OCI-M1 (cell line): ENCODE results near the gene RAB25.
"Not testable (repeated sequence)": the region's sequence is repeated elsewhere in the genome, so short reads cannot be mapped to it uniquely, and the experiment has no call there.

Source experiments
- DNase-seq: peaks from one replicate; lab custom pipeline; 2025; lab: John Stamatoyannopoulos, UW

Gene RAB25

GRCh38 chr1:156102633-156103511 is 41.9 kb downstream of the RAB25 start:
- no peak for DNase-seq

- no peak for DNase-seq
Measured at GRCh38 chr1:156103521-156103947, 42.6 kb downstream of the RAB25 start.

- DNase-seq, result no peak
Measured at GRCh38 chr1:156104065-156104810, 43.3 kb downstream of the RAB25 start.

- no peak for DNase-seq
Measured at GRCh38 chr1:156104861-156105832, 44.2 kb downstream of the RAB25 start.

- peak; percentile 63 for DNase-seq
Measured at GRCh38 chr1:156106624-156107488, 45.9 kb downstream of the RAB25 start.

GRCh38 chr1:156108057-156108456 is 47.1 kb downstream of the RAB25 start:
- DNase-seq, result no peak

- no peak for DNase-seq
Measured at GRCh38 chr1:156108664-156109241, 47.8 kb downstream of the RAB25 start.

- no peak for DNase-seq
Measured at GRCh38 chr1:156110252-156110651, 49.3 kb downstream of the RAB25 start.

GRCh38 chr1:156111355-156111962 is 50.5 kb downstream of the RAB25 start:
- no peak for DNase-seq

GRCh38 chr1:156112276-156113137 is 51.5 kb downstream of the RAB25 start:
- no peak for DNase-seq

GRCh38 chr1:156113282-156113950 is 52.5 kb downstream of the RAB25 start:
- no peak for DNase-seq

GRCh38 chr1:156114101-156114918 is 53.4 kb downstream of the RAB25 start, which contains the start of gene LMNA:
Gene LMNA (plus strand): TSS chr1:156114711. CDS start chr1:156114919, 208 bp downstream.
- DNase-seq, result peak; percentile 91

- DNase-seq, result peak; percentile 68
Measured at GRCh38 chr1:156114919-156115513, 54.1 kb downstream of the RAB25 start.

GRCh38 chr1:156115514-156116374 is 54.8 kb downstream of the RAB25 start:
- peak; percentile 74 for DNase-seq

GRCh38 chr1:156116731-156117130 is 55.8 kb downstream of the RAB25 start:
- not testable (repeated sequence) for DNase-seq
